ENCODE measurements around the gene C15orf39.

The C15orf39 gene

GRCh38 chr15:75177360-75178071, 24.2 kb upstream of the C15orf39 start:
- no peak overlapping the region for H3K27ac ChIP-seq (ENCODE audit: low read depth, low read length)
- H3K4me2 ChIP-seq (ENCODE audit: low read depth, low read length, poor library complexity, severe bottlenecking): no peak overlapping the region
- no peaks in the 10 kb centered on the region for H3K36me3 ChIP-seq (ENCODE audit: low read length)
- H3K27me3 ChIP-seq (ENCODE audit: low read length): no peaks in the 10 kb centered on the region
- no peaks in the 10 kb centered on the region for H3F3A ChIP-seq (ENCODE audit: insufficient read depth)
- no peaks in the 10 kb centered on the region for H3K79me2 ChIP-seq (ENCODE audit: insufficient read depth, low read length)
- H3K4me3 ChIP-seq (ENCODE audit: insufficient read depth, low read length, poor library complexity, severe bottlenecking): no peak overlapping the region
- no peaks in the 10 kb centered on the region for H3K9me2 ChIP-seq (replicated peaks; ENCODE audit: insufficient read depth, low read length)
- no peaks in the 10 kb centered on the region for H3K9me3 ChIP-seq (ENCODE audit: insufficient read depth, low read length)
- no peaks in the 10 kb centered on the region for H4K20me1 ChIP-seq (ENCODE audit: low read depth, low read length)
- no peak overlapping the region for H3K9ac ChIP-seq (ENCODE audit: low read length)
- no peak overlapping the region for H2AFZ ChIP-seq (ENCODE audit: low read depth, low read length, severe bottlenecking)
- TF ChIP-seq, protein P1, sequence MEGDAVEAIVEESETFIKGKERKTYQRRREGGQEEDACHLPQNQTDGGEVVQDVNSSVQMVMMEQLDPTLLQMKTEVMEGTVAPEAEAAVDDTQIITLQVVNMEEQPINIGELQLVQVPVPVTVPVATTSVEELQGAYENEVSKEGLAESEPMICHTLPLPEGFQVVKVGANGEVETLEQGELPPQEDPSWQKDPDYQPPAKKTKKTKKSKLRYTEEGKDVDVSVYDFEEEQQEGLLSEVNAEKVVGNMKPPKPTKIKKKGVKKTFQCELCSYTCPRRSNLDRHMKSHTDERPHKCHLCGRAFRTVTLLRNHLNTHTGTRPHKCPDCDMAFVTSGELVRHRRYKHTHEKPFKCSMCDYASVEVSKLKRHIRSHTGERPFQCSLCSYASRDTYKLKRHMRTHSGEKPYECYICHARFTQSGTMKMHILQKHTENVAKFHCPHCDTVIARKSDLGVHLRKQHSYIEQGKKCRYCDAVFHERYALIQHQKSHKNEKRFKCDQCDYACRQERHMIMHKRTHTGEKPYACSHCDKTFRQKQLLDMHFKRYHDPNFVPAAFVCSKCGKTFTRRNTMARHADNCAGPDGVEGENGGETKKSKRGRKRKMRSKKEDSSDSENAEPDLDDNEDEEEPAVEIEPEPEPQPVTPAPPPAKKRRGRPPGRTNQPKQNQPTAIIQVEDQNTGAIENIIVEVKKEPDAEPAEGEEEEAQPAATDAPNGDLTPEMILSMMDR (IDR thresholded peaks at IDR 0.05; ENCODE audit: insufficient read depth, low read length, poor library complexity, severe bottlenecking): no peak
- no peak for TF ChIP-seq EZH2phosphoT487 (conservative IDR thresholded peaks at IDR 0.05; ENCODE audit: low read length)

GRCh38 chr15:75178171-75178937, 23.3 kb upstream of the C15orf39 start:
- Histone ChIP-seq H3K27me3 (ENCODE audit: low read length) (no peaks in the 10 kb centered on the region), H3K9me2 (replicated peaks; ENCODE audit: insufficient read depth, low read length) (no peaks in the 10 kb centered on the region), H3K4me3 (ENCODE audit: insufficient read depth, low read length, poor library complexity, severe bottlenecking) (no peak overlapping the region), H3K27ac (ENCODE audit: low read depth, low read length) (no peak overlapping the region), H3K36me3 (ENCODE audit: low read length) (no peaks in the 10 kb centered on the region), H2AFZ (ENCODE audit: low read depth, low read length, severe bottlenecking) (no peak overlapping the region), H3K9me3 (ENCODE audit: insufficient read depth, low read length) (no peaks in the 10 kb centered on the region), H3F3A (ENCODE audit: insufficient read depth) (no peaks in the 10 kb centered on the region), H3K9ac (ENCODE audit: low read length) (no peak overlapping the region), H3K4me2 (ENCODE audit: low read depth, low read length, poor library complexity, severe bottlenecking) (no peak overlapping the region), H3K79me2 (ENCODE audit: insufficient read depth, low read length) (no peaks in the 10 kb centered on the region), H4K20me1 (ENCODE audit: low read depth, low read length) (no peaks in the 10 kb centered on the region)
- TF ChIP-seq, protein P1 (IDR thresholded peaks at IDR 0.05; ENCODE audit: insufficient read depth, low read length, poor library complexity, severe bottlenecking): no peak
- TF ChIP-seq EZH2phosphoT487 (conservative IDR thresholded peaks at IDR 0.05; ENCODE audit: low read length): no peak

- no peaks in the 10 kb centered on the region for H3K27me3 ChIP-seq (ENCODE audit: low read length)
- no peak overlapping the region for H3K9ac ChIP-seq (ENCODE audit: low read length)
- H3K79me2 ChIP-seq (ENCODE audit: insufficient read depth, low read length): no peaks in the 10 kb centered on the region
- H3K9me3 ChIP-seq (ENCODE audit: insufficient read depth, low read length): no peaks in the 10 kb centered on the region
- no peak overlapping the region for H3K27ac ChIP-seq (ENCODE audit: low read depth, low read length)
- H3K9me2 ChIP-seq (replicated peaks; ENCODE audit: insufficient read depth, low read length): no peaks in the 10 kb centered on the region
- H3F3A ChIP-seq (ENCODE audit: insufficient read depth): no peaks in the 10 kb centered on the region
- no peak overlapping the region for H3K4me3 ChIP-seq (ENCODE audit: insufficient read depth, low read length, poor library complexity, severe bottlenecking)
- H2AFZ ChIP-seq (ENCODE audit: low read depth, low read length, severe bottlenecking): no peak overlapping the region
- TF ChIP-seq, protein P1 (IDR thresholded peaks at IDR 0.05; ENCODE audit: insufficient read depth, low read length, poor library complexity, severe bottlenecking): no peak
- TF ChIP-seq EZH2phosphoT487 (conservative IDR thresholded peaks at IDR 0.05; ENCODE audit: low read length): no peak
- no peaks in the 10 kb centered on the region for H4K20me1 ChIP-seq (ENCODE audit: low read depth, low read length)
- H3K4me2 ChIP-seq (ENCODE audit: low read depth, low read length, poor library complexity, severe bottlenecking): no peak overlapping the region
- H3K36me3 ChIP-seq (ENCODE audit: low read length): no peaks in the 10 kb centered on the region
Observed at GRCh38 chr15:75178938-75179745, 22.5 kb upstream of the C15orf39 start.

All from SU-DHL-6 (cell line).